ENCODE data around the gene NANP.

Gene NANP

GRCh38 chr20:25573288-25574251 is 50.2 kb downstream of the NANP start:
- DNase-seq (ENCODE audit: extremely low read depth in 1 of 2, low read depth in 1 of 2), result no peak

- no peak for DNase-seq (ENCODE audit: extremely low read depth in 1 of 2, low read depth in 1 of 2)
Measured at GRCh38 chr20:25571817-25572216, 52.0 kb downstream of the NANP start.

GRCh38 chr20:25571240-25571639 is 52.6 kb downstream of the NANP start:
- DNase-seq (ENCODE audit: extremely low read depth in 1 of 2, low read depth in 1 of 2), result no peak

GRCh38 chr20:25570148-25570530 is 53.7 kb downstream of the NANP start:
- no peak for DNase-seq (ENCODE audit: extremely low read depth in 1 of 2, low read depth in 1 of 2)

- no peak for DNase-seq (ENCODE audit: extremely low read depth in 1 of 2, low read depth in 1 of 2)
Measured at GRCh38 chr20:25567286-25567685, 56.5 kb downstream of the NANP start.

- DNase-seq (ENCODE audit: extremely low read depth in 1 of 2, low read depth in 1 of 2), result no peak
Measured at GRCh38 chr20:25566821-25567220, 57.0 kb downstream of the NANP start.

GRCh38 chr20:25565578-25566157 is 58.1 kb downstream of the NANP start:
- no peak for DNase-seq (ENCODE audit: extremely low read depth in 1 of 2, low read depth in 1 of 2)

- no peak for DNase-seq (ENCODE audit: extremely low read depth in 1 of 2, low read depth in 1 of 2)
Measured at GRCh38 chr20:25563876-25564275, 59.9 kb downstream of the NANP start.

GRCh38 chr20:25563362-25563761 is 60.5 kb downstream of the NANP start:
- no peak for DNase-seq (ENCODE audit: extremely low read depth in 1 of 2, low read depth in 1 of 2)

All from activated CD8-positive, alpha-beta memory T cell treated with anti-CD3 and anti-CD28 coated beads for 1 hour (primary cell).